ENCODE measurements around the gene INTS6.
"Not testable (repeated sequence)": the region's sequence is repeated elsewhere in the genome, so short reads cannot be mapped to it uniquely, and the experiment has no call there.

INTS6 gene

DNA sequence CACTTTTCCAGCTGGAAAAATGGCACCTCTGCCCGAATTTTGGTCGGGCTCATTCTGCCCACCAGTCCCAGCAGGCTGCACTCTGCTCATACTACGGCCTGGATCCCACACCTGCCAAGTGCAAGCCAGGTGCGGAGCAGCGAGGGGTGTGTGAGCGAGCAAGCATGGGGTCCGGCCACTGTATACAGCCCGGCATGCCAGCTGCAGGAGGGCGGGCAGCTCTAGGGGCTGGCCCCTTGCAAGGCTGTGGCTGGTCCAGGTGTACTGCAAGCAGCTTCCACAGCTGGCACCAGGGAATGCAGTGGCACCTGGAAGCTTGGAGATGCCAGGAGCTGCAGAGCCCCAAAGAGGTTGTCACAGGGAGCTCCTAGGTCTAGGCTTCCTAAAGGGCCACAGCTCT is 2.7 kb upstream of the INTS6 start:
- DNase-seq = no peak

DNA sequence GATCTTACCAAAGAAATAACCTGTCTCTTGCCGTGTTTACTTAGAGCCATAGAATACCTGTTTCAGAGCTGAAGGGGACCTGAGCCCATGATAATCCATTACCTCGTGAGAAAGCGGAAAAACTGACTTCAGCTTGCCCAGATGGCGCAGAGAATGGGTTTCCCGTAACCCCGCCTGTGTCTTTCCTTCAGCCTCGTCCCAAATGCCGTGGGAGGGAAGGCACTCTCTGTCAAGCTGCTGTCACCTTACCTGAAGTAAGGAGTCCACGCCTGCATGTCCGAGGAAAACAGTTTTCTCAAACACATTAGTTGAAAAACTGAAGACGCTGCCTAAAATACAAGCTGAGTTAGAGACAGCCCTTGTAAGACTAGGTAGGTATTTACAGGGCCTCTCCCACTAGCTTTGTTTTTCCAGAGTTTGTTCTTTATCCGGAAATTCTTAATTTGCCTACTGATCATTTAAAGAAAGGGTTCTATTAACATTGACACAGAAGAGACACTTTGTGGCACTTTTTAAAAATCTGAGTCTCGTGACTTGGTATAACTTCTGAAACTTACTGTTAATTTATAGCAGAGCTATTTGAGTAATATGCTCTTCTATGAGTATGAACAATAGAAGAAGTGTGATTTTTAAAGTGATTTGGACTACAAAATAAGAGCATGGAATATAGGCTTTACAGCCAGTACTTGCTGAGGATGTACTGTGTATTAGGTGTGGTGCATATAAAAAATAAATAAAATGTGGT is 1.3 kb upstream of the INTS6 start:
- DNase-seq = peak; percentile 23

DNA sequence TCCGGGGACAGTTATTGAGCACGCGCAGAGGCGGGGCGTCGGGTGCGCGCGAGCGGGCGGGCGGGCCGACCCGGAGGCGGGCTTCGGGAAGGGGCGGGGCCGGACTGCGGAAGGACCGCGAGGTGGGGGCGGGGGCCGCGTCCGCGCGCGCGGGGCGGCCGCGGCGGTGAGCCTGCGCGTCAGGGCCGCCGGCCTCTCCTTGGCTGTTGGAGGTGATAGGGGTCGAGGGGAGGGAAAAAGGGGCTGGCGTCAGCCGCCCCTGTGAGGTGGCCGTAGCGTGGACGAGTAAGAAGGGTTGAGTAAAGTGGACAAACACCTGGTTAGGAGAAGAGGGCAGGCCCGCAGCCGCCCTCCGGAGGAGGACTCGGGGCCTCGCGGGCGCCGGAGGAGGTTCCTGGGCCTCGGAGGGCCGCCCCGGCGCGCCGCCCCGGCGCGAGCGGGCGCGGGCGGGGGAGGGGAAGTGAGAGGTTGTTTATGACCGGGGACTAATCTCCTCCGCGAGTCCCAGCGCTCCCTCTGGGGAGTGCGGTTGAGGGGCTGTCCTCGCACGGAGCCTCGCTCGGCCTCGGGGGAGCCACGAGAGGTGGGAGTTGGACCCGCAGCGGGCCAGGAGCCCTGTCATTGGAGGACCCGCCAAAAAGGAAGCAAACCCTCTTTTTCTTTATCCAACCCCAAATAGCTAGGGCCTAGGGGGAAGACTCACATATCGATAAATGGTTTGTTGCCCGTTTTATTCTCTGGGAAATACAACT is 547 bp upstream of the INTS6 start:
- peak; percentile 70 for DNase-seq

DNA sequence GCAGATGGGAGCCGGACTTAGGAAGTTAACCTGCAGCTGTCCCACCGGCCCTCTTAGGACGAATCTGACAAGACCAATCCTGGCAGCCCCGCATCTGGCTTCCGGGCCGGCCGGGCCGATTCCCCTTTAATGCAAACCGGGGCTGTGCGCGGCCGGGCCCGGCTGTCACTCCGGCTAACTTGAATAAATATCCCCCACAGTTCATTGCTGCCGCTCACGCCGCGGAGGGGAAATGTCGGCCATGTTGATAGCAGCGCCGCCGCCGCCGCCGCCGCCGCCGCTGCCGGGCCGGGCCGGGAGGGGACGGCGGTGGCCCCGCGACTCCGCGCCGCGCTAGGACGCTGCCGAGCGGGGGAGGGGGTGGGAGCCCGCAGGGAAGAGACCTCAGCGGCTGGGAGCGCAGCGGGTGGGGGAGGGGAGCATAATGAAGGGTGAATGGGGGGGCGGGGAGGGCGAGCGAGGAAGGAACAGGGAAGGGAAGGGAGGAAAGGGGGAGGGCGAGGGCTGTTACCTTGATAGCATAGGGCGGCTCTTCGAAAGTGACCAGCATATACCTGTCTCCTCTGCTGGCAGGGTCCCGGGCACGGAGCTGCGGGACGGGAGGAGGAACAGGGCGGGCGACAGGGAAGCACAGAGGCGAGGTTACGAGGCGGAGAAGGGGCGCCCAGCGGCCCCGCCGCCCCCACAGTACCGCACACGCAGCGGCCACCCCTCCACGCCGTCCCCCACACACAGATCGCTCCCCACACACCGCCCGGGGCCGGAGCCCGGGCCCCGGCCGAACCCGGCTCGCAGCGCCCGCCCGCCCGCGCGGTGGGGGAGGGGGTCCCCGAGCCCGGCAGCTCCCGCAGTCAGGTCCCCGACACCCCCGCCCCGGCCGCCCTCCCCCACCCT is 1.1 kb downstream of the INTS6 start:
- peak; percentile 38 for DNase-seq

DNA sequence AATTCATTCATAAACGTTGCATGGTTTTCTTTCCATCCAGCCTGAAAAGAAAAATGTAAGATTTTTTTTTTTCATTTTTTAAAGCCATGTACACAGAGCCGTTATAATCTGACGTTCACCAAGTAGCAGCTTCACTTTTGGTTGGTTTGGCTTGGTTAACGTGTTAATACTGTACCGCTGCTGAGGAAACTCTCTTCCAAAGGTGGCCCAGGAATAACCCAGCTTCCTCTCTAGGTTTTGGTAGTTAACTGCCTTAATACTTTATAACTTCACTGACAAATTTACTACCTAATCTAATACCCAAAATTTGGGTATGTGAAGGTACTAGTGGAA is 1.7 kb downstream of the INTS6 start:
- no peak for DNase-seq

DNA sequence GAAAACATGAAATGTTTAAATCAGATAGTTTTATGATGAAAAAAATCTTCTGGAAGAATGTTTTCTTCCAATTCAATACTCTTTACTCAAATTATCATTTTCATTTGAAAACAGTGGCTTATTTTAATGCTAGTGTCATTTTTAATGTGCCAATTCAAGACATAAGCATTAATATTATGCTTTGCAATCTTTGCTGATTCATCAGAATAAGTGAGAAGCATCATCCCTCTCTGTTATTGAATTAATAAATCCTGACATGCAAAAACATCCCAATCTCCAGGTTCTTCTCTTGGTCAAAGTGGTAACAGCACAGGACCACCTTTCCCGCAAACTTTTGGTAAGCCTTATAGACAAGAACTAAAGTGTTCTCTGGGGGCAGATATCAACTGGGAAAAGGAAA is 3.8 kb downstream of the INTS6 start:
- no peak for DNase-seq

DNA sequence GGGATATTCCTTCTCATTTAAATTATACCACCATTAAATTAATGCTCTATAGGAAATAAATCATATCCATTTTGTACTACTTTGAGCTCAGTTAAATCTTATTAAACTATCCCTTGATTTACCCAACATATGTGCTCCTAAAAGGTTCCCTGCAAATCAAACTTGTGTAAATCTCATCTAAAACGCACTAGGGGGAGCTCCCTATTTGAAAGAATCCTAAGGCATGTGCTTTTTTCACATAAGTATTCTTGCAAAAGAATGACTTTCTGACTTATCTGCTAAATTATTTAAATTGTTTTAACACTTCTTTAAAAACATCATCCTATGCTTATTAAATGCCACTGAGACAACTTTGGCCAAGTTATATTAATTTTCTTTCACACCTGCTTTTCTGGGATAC is 7.9 kb downstream of the INTS6 start:
- no peak for DNase-seq

DNA sequence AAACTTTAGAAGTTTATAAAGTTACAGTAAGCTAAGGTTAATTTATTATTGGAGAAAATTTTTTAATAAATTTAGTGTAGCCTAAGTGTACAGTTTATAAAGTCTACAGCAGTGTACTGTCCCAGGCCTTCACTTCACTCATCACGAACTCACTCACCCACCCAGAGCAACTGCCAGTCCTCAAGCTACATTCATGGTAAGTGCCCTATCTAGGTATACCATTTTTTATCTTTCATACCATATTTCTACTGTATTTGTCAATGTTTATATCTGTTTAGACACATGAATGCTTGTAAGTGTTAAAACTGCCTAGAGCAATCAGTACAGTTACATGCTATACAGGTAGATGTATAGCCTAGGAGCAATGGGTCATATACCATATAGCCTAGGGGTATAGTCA is 12.5 kb downstream of the INTS6 start:
- DNase-seq = no peak

DNA sequence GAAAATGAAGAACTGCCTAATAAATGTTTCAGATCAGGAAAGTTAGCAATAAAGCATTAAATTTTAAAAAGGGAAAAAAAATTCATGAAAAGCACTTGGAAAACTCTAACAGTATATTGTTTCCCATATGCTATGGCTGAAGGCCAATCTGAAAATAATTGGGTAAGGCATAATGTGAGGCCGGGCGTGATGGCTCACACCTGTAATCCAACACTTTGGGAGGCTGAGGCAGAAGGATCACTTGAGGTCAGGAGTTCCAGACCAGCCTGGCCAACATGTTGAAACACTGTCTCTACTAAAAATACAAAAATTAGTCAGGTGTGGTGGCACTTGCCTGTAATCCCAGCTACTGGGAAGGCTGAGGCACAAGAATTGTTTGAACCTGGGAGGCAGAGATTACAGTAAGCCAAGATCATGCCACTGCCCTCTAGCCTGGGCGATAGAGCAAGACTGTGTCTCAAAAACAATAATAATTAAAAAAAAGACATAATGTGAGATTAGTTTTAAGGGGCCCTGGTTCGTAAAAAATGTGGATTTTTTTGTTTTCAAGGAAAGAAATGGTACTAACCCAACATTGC is 15.2 kb downstream of the INTS6 start:
- DNase-seq = no peak

DNA sequence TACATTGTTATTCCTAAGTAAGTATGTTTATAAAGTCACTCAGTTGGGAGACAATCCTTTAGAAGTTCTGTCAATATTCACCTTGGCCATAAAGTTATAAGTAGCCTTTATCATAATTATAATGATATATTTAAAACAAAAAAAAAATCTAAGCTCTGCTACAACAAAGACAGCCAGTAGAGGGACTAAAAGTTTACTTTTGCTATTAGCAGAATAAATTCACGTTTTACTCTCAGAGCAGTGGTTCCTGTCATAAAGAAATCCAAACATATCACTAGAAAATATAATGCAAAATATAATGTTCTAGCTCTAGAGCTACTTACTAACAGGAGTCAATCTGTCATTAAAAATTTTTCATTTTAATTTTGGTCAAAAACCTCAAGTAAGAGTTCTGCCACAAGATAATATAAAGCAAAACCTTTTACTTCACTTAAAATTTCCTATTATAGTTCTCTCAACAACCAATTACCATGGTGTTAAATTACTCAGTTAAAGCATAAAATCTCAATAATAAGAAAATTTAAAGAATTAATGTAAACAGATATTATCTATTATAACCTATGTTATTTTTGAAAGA is 17.7 kb downstream of the INTS6 start:
- peak; percentile 2 for DNase-seq

DNA sequence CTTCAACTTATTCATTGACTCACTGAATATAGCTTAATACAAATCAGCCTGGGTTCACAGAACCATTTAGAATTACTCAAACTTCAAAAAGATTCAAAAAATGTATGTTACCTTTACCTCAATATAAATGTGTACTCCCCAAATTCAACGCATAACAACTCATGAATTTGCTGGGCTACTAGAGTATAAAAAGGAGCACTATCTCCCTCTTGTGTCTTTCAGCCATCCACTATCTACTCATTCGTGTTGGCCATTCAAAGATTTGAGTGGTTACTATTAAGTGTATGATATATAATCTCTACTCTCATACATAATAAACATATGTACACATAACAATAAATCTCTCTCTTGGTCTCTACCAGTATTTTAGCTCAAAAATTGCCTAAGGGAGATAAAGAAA is 20.3 kb downstream of the INTS6 start:
- no peak for DNase-seq

DNA sequence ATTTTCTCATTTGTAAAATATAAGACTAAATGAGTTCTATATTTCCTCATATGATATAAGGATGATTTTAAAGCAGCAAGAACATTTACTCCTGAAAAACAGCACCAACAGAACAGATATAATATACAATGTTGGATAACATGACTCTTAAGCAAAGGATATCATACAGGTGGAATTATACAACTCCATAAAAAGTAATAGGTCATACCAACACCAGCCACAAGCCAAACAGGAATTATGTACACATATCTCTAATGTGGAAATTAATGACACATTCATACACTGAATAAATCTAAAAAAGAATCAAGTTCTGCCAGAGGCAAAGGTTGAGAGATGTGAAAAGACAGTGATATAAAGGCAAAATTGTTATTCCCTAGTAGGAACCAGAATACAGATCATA is 25.9 kb downstream of the INTS6 start:
- no peak for DNase-seq

DNA sequence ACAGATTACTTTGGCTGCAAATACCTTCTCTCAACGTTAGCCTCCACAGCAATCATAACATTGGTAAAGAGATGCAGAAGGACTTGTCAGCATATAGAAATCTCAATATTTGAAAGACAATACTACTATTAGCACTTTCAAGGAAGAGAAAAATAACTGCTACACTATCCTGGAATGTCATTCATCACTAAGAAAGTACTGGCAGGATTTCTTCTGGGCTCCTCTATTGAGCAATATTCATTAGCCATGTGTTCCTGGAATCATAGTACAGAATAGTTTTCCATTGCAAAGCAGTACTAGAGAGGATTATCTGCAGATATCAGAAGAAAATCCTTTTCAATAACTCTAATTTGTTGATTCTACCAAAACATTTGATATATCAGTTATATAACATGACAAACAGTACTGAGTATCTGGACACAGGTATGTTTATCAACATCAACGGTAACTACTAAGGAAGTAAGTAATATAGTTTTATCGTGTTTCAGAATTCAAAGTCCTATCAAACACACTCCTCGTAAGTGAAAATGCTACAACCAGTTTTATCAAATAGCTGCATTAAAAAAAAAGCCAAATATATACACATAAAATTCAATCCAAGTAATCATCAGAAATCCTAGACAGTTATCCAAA is 27.3 kb downstream of the INTS6 start:
- DNase-seq = no peak

DNA sequence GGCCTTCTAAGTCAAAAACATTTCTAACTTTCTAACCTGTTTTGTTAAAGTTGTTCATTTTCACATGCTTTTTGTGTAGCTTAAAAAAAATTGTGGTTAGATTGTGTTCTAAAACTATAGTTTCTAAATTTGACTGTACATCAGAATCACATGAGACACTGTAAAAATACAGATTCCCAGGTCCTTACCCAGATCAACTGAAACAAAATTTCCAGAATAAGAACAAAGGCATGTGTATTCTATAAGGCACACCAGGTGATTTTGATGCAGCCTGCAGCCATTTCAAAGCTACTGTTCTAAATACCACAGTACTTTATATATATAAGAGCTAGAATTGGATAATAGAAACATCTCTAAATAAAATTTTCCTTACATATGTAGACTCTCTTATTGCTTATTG is 29.1 kb downstream of the INTS6 start:
- DNase-seq = no peak

DNA sequence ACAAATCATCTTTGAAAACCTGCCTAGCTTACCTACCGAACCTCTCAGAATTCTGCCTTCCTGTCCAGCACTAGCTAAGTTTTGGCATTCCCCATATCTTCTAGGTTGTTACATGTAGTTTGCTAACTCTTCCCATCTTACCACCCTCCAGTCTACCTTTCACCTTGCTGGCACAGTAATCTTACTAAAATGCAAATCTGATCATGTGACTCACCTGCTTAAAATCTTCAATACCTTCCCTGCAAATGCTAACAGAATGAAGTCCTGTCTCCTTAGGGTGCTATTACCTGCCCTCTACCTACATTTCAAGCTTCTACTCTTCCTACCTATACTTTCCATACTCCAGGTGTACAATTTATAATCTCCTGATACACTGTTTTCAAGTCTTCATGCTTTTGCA is 30.4 kb downstream of the INTS6 start:
- no peak for DNase-seq

DNA sequence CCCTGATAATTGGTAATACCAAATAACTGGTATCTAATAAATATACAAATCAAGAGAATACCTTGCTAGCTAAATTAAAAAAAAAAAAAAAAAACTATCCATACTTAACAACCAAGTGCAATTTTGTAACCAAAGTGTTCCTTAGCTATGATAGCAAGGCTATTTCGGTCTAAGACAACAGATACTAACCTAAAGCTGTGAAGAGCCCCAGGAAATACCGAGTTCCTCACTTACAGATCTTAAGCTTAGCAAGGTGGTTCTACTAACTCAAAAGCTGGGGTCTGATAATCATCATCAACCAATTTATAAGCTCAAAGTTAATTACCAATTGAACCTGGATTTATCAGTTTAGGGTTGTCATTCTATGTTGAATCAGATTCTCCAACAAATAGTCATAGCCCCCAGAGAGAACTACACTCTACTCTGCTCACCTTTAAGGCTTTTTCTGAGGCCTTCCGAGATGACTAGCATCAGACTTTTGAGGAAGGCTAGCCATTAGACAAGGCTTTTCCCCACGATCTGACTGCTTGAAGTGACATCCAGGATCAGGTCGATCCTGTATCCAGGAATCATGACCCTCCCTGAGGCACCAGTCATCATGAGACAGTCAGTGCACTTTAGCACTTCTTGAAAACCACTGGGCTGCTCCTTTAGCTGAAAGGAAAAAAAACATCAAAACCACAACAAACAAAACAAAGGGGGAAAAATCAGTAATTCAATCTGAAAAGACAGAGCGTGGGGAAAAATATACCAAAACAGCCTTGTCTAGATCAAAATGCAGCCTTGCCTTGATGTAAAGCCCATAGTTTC is 31.9 kb downstream of the INTS6 start:
- DNase-seq = no peak

DNA sequence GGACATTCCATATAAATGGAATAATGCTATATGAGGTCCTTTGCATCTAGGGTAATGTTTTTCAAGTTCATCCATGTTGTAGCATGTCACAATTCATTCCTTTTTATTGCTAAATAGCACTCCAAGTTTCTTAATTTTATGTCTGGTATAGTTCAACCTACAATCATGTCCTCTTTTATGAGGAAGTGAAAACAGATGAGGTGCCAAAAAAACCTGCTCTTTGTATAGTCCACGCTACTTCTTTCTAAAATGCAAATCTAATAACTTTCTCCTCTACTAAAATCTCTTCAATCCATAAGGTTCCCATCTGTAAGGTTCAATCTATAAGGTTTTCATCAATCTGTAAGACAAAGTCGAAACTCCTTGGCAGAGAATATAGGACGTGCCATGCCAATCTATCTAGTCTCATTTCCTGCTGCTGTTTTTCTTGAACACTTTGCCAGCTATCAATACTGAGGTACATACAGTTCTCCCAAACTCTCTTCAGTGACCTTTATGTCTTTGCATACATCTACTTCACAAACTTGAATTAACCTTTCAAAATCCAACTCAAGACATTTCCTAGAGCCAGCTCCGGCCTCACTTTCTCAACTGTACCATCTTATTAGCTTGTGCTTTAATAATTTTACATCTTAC is 33.7 kb downstream of the INTS6 start:
- DNase-seq = no peak

DNA sequence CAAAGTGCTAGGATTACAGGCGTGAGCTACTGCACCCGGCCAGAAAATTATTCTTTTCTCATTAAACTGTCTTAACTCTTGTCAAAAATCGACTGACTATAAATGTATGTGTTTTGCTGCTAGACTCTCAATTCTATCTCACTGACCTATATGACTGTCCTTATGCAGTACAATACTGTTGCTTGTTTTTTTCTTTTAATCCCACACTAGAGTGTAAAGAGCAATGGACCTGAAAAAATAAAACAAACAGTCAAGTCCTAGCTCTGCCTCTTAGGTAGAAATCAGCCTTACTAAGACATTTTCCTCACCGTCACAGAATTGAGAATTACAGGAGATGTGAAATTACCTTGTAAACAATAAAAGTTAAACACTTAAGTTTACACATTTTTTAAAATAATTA is 35.1 kb downstream of the INTS6 start:
- DNase-seq = no peak

DNA sequence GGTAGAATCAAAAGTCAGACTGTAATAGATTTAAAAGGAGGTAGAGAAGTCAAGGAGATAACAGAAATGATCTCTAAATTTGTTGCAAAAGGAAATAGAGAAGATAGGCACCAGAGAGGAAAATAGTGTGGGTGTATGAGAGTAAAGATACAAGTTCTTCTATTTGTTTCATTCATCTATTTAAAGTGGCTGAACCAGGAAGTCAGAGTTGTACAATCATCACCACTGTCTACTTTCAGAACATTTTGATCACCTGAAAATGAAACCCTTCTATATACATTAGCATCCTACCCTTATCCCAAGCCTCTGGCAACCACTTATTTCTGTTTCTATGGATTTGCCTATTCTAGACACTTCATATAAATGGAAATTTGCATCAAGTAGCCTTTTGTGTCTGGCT is 36.7 kb downstream of the INTS6 start:
- DNase-seq = no peak

DNA sequence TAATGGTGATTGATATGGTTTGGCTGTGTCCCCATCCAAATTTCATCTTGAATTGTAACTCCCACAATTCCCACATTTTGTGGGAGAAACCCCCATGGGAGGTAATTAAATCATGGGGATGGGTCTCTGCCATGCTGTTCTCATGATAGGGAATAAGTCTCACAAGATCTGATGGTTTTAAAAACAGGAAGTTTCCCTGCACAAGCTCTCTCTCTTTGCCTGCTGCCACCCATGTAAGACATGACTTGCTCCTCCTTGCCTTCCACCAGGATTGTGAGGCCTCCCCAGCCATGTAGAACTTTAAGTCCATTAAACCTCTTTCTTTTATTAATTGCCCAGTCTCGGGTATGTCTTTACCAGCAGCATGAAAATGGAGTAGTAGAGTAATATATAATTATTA is 37.5 kb downstream of the INTS6 start:
- DNase-seq = not testable (repeated sequence)

DNA sequence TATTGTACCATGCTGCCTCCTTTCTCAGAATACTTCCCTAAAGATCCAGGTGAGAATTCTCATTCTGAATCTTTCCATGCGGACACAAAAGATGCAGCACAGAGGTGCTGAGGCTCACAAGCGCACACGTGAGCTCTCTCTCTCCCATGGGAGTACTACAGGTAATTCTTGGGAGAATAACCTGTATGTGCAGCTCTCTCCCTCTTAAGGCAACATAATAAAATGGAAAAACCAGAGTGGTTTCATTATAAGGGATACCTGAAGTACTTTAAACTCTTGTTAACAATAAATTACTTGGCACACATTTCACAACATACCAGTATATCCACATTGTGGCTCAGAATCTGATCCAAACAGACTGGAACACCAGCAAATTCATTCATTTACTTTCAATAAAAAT is 40.4 kb downstream of the INTS6 start:
- DNase-seq = no peak
